ENCODE results near the gene RTN1.

DNA sequence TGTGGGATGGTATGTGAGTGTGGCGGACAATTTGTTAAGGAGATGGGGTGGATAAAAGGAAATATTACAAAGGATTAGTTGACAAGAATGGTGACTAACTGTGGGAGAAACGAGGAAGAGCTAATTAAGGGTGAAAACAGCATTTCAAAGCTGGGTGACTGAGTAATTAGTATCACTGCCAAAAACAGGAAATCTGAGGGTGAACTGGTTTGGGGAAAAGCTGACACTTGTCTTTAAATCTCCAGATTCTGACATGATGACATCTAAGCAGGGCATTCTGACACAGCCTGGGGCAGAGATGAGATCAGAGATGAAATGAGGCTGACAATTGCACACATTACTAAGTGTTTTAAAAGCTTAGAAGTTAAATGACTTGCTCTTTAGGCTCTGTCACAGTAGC is 251.5 kb downstream of the RTN1 start:
- TF ChIP-seq POLR2A (IDR thresholded peaks at IDR 0.05; ENCODE audit: low read length) (no peak), GATA1 (IDR thresholded peaks at IDR 0.05; ENCODE audit: low read depth, low read length) (no peak)

Measured in erythroblast (primary cell).